Immature natural killer cell (primary cell): ENCODE results near the gene AP1G2. TPM values are rescaled to one million over a fixed set of nuclear protein-coding genes. Genes with fewer than 3 reads are reported as not detected.

Experiments
- DNase-seq, 3 donors: peaks; one replicate each; pipeline ENCODE4 v3.0.0; 2022; ENCODE audit warnings: mixed read lengths in 1 of 3
- H3K27ac Mint-ChIP-seq, 6 donors: one replicate each; pipeline ENCODE4 v1.8.0; 2020; ENCODE audit warnings: mixed read lengths in 6 of 6, mild to moderate bottlenecking in 5 of 6, inconsistent platforms in 4 of 6, moderate library complexity in 3 of 6
- H3K27me3 Mint-ChIP-seq, 3 donors: one replicate each; pipeline ENCODE4 v1.8.0; 2020 to 2021; ENCODE audit warnings: low read depth in 3 of 3, mild to moderate bottlenecking in 3 of 3, mixed read lengths in 3 of 3, moderate library complexity in 3 of 3, inconsistent platforms in 1 of 3
- H3K36me3 Mint-ChIP-seq, 3 donors: one replicate each; pipeline ENCODE4 v1.8.0; 2020; ENCODE audit warnings: mixed read lengths in 3 of 3, inconsistent platforms in 2 of 3, mild to moderate bottlenecking in 2 of 3
- H3K4me1 Mint-ChIP-seq, 2 donors: one replicate each; pipeline ENCODE4 v1.8.0; 2020; ENCODE audit warnings: inconsistent platforms in 2 of 2, mild to moderate bottlenecking in 2 of 2, mixed read lengths in 2 of 2, moderate library complexity in 1 of 2
- H3K4me3 Mint-ChIP-seq, 5 donors: one replicate each; pipeline ENCODE4 v1.8.0; 2020; ENCODE audit warnings: mild to moderate bottlenecking in 5 of 5, mixed read lengths in 5 of 5, inconsistent platforms in 3 of 5, moderate library complexity in 3 of 5
- H3K9me3 Mint-ChIP-seq, 6 donors: one replicate each; pipeline ENCODE4 v1.8.0; 2020; ENCODE audit warnings: mild to moderate bottlenecking in 6 of 6, mixed read lengths in 6 of 6, inconsistent platforms in 4 of 6, moderate library complexity in 3 of 6
- polyA plus RNA-seq, 3 donors: library from polyadenylated mRNA; unstranded; fragments of 300-500 nt; fragmentation: Illumina TruSeq; gene quantifications; one replicate each; pipeline ENCODE4 v1.2.3, GENCODE V29; 2021

Gene AP1G2
- polyA plus RNA-seq, 3 donors from 2014 or later, result 62.9 to 80.7 (median 64.4) TPM

- H3K9me3 Mint-ChIP-seq, result no peaks in the 10 kb centered on the region
- H3K4me1 Mint-ChIP-seq, result peaks cover 32 to 41% of the 10 kb centered on the region in 2 donors
- peak within 1 kb of the TSS; percentile 79 to 97 (median 96) for H3K27ac Mint-ChIP-seq
- DNase-seq, result peak; percentile 89 to 90 (median 89)
- peaks cover 0 to 4% (median 3%) of the 10 kb centered on the region in 3 donors for H3K36me3 Mint-ChIP-seq
- H3K4me3 Mint-ChIP-seq, result peak within 1 kb of the TSS; percentile 92 to 98 (median 97)
- peaks cover 0 to 9% (median 6%) of the 10 kb centered on the region in 3 donors for H3K27me3 Mint-ChIP-seq
Observed at GRCh38 chr14:23555882-23556699, 11.5 kb downstream of the AP1G2 start, which contains the start of gene THTPA. TSS of gene THTPA (plus strand) at chr14:23556271. CDS start at chr14:23556758, 487 bp downstream.

- Mint-ChIP-seq H3K4me1 (peaks cover 34 to 43% of the 10 kb centered on the region in 2 donors), H3K27me3 (peaks cover 1 to 10% (median 6%) of the 10 kb centered on the region in 3 donors), H3K27ac (peak overlapping the region; percentile 79 to 97 (median 96)), H3K4me3 (peak overlapping the region; percentile 92 to 98 (median 97)), H3K9me3 (no peaks in the 10 kb centered on the region), H3K36me3 (peaks cover 0 to 3% (median 0%) of the 10 kb centered on the region in 3 donors)
- no peak for DNase-seq
Observed at GRCh38 chr14:23555533-23555881, 12.1 kb downstream of the AP1G2 start.

GRCh38 chr14:23551266-23552028 lies 16.1 kb downstream of the AP1G2 start, which contains the start of gene ZFHX2:
TSS of gene ZFHX2 (minus strand) at chr14:23551765. CDS start at chr14:23535325, 16,440 bp downstream.
- Mint-ChIP-seq H3K27me3 (peaks cover 1 to 8% (median 4%) of the 10 kb centered on the region in 3 donors), H3K36me3 (no peaks in the 10 kb centered on the region), H3K27ac (peak within 1 kb of the TSS in 5 of 6 donors; percentile 67 to 82 (median 76)), H3K9me3 (no peaks in the 10 kb centered on the region), H3K4me3 (peak within 1 kb of the TSS in 3 of 5 donors; percentile 24 to 87 (median 86)), H3K4me1 (peaks cover 18 to 29% of the 10 kb centered on the region in 2 donors)
- peak; percentile 49 to 54 (median 53) for DNase-seq

- H3K36me3 Mint-ChIP-seq, result no peaks in the 10 kb centered on the region
- peak overlapping the region in 1 of 6 donors; percentile 67 for H3K27ac Mint-ChIP-seq
- H3K4me1 Mint-ChIP-seq, result peaks cover 14 to 23% of the 10 kb centered on the region in 2 donors
- DNase-seq, result no peak
- peaks cover 1 to 8% (median 1%) of the 10 kb centered on the region in 3 donors for H3K27me3 Mint-ChIP-seq
- no peaks in the 10 kb centered on the region for H3K9me3 Mint-ChIP-seq
- H3K4me3 Mint-ChIP-seq, result peak overlapping the region in 2 of 5 donors; percentile 86 to 87
Observed at GRCh38 chr14:23550812-23551265, 16.8 kb downstream of the AP1G2 start.

GRCh38 chr14:23550131-23550811 lies 17.3 kb downstream of the AP1G2 start:
- no peak for DNase-seq
- H3K4me3 Mint-ChIP-seq, result no peak overlapping the region

GRCh38 chr14:23548351-23549318 lies 19.0 kb downstream of the AP1G2 start:
- Mint-ChIP-seq H3K4me1 (peaks cover 8 to 14% of the 10 kb centered on the region in 2 donors), H3K9me3 (no peaks in the 10 kb centered on the region), H3K4me3 (no peak overlapping the region), H3K36me3 (no peaks in the 10 kb centered on the region), H3K27ac (no peak overlapping the region), H3K27me3 (peaks cover 0 to 8% (median 3%) of the 10 kb centered on the region in 3 donors)
- DNase-seq, result no peak

More at GRCh38 chr14:23550131-23550811, 17.3 kb downstream of the AP1G2 start:
- Mint-ChIP-seq H3K36me3 (no peaks in the 10 kb centered on the region), H3K27me3 (peaks cover 0 to 8% (median 3%) of the 10 kb centered on the region in 3 donors), H3K4me1 (peaks cover 10 to 17% of the 10 kb centered on the region in 2 donors), H3K9me3 (no peaks in the 10 kb centered on the region), H3K27ac (no peak overlapping the region)

- Mint-ChIP-seq H3K4me1 (peaks cover 8 to 14% of the 10 kb centered on the region in 2 donors), H3K9me3 (no peaks in the 10 kb centered on the region), H3K27me3 (peaks cover 0 to 8% (median 3%) of the 10 kb centered on the region in 3 donors), H3K4me3 (no peak overlapping the region), H3K36me3 (no peaks in the 10 kb centered on the region), H3K27ac (no peak overlapping the region)
- no peak for DNase-seq
Observed at GRCh38 chr14:23547924-23548323, 19.7 kb downstream of the AP1G2 start.

- Mint-ChIP-seq H3K4me3 (no peak overlapping the region), H3K9me3 (no peaks in the 10 kb centered on the region), H3K27me3 (peaks cover 0 to 9% (median 3%) of the 10 kb centered on the region in 3 donors), H3K4me1 (peaks cover 6 to 7% of the 10 kb centered on the region in 2 donors), H3K27ac (no peak overlapping the region), H3K36me3 (peaks cover 0 to 7% (median 0%) of the 10 kb centered on the region in 3 donors)
- no peak for DNase-seq
Observed at GRCh38 chr14:23546450-23547035, 21.0 kb downstream of the AP1G2 start.

- no peaks in the 10 kb centered on the region for H3K9me3 Mint-ChIP-seq
- DNase-seq, result no peak
- no peak overlapping the region for H3K4me3 Mint-ChIP-seq
- peaks cover 0 to 7% (median 0%) of the 10 kb centered on the region in 3 donors for H3K36me3 Mint-ChIP-seq
- peaks cover under 1% of the 10 kb centered on the region in 2 donors for H3K4me1 Mint-ChIP-seq
- no peak overlapping the region for H3K27ac Mint-ChIP-seq
- H3K27me3 Mint-ChIP-seq, result peaks cover 0 to 6% (median 2%) of the 10 kb centered on the region in 3 donors
Observed at GRCh38 chr14:23545740-23546365, 21.7 kb downstream of the AP1G2 start.

- peaks cover 0 to 5% (median 2%) of the 10 kb centered on the region in 3 donors for H3K27me3 Mint-ChIP-seq
- no peak overlapping the region for H3K4me3 Mint-ChIP-seq
- H3K4me1 Mint-ChIP-seq, result no peaks in the 10 kb centered on the region
- H3K36me3 Mint-ChIP-seq, result peaks cover 0 to 7% (median 0%) of the 10 kb centered on the region in 3 donors
- DNase-seq, result no peak
- H3K9me3 Mint-ChIP-seq, result no peaks in the 10 kb centered on the region
- H3K27ac Mint-ChIP-seq, result no peak overlapping the region
Observed at GRCh38 chr14:23544511-23545447, 22.8 kb downstream of the AP1G2 start.

GRCh38 chr14:23543403-23543802 lies 24.2 kb downstream of the AP1G2 start:
- Mint-ChIP-seq H3K4me3 (no peak overlapping the region), H3K36me3 (peaks cover 0 to 7% (median 0%) of the 10 kb centered on the region in 3 donors), H3K27me3 (peaks cover 0 to 5% (median 2%) of the 10 kb centered on the region in 3 donors), H3K27ac (no peak overlapping the region), H3K4me1 (no peaks in the 10 kb centered on the region), H3K9me3 (no peaks in the 10 kb centered on the region)
- no peak for DNase-seq
